Measurements from ENCODE around the gene SCN1B.
A peak's percentile ranks its signal among the peaks of the same experiment; 100 is the strongest.
"Not testable (repeated sequence)": the region's sequence is repeated elsewhere in the genome, so short reads cannot be mapped to it uniquely, and the experiment has no call there.

SCN1B gene

GRCh38 chr19:35009424-35010415 is 20.6 kb upstream of the SCN1B start:
- no peak for TF ChIP-seq CTCF (conservative IDR thresholded peaks at IDR 0.05; ENCODE audit: low read length)
- no peak overlapping the region for H3K4me3 ChIP-seq (ENCODE audit: low read length)
- DNase-seq (ENCODE audit: low read depth), result no peak

- no peak overlapping the region for H3K4me3 ChIP-seq (ENCODE audit: low read length)
- TF ChIP-seq CTCF (conservative IDR thresholded peaks at IDR 0.05; ENCODE audit: low read length), result no peak
- no peak for DNase-seq (ENCODE audit: low read depth)
These were observed 19.1 kb upstream of the SCN1B start for GRCh38 chr19:35011091-35011689.

- no peak overlapping the region for H3K4me3 ChIP-seq (ENCODE audit: low read length)
- no peak for TF ChIP-seq CTCF (conservative IDR thresholded peaks at IDR 0.05; ENCODE audit: low read length)
- DNase-seq (ENCODE audit: low read depth), result no peak
These were observed 18.3 kb upstream of the SCN1B start for GRCh38 chr19:35011737-35012682.

- no peak overlapping the region for H3K4me3 ChIP-seq (ENCODE audit: low read length)
- peak; percentile 38 for DNase-seq (ENCODE audit: low read depth)
- TF ChIP-seq CTCF (conservative IDR thresholded peaks at IDR 0.05; ENCODE audit: low read length), result peak; percentile 78
These were observed 17.0 kb upstream of the SCN1B start for GRCh38 chr19:35013041-35013819.

GRCh38 chr19:35013820-35014754 is 16.2 kb upstream of the SCN1B start:
- no peak for DNase-seq (ENCODE audit: low read depth)
- no peak overlapping the region for H3K4me3 ChIP-seq (ENCODE audit: low read length)
- no peak for TF ChIP-seq CTCF (conservative IDR thresholded peaks at IDR 0.05; ENCODE audit: low read length)

GRCh38 chr19:35014774-35015173 is 15.5 kb upstream of the SCN1B start:
- not testable (repeated sequence) for DNase-seq (ENCODE audit: low read depth); H3K4me3 ChIP-seq (ENCODE audit: low read length)

All from AG10803 (cell line).